Measurements from ENCODE around the gene APOF.

DNA sequence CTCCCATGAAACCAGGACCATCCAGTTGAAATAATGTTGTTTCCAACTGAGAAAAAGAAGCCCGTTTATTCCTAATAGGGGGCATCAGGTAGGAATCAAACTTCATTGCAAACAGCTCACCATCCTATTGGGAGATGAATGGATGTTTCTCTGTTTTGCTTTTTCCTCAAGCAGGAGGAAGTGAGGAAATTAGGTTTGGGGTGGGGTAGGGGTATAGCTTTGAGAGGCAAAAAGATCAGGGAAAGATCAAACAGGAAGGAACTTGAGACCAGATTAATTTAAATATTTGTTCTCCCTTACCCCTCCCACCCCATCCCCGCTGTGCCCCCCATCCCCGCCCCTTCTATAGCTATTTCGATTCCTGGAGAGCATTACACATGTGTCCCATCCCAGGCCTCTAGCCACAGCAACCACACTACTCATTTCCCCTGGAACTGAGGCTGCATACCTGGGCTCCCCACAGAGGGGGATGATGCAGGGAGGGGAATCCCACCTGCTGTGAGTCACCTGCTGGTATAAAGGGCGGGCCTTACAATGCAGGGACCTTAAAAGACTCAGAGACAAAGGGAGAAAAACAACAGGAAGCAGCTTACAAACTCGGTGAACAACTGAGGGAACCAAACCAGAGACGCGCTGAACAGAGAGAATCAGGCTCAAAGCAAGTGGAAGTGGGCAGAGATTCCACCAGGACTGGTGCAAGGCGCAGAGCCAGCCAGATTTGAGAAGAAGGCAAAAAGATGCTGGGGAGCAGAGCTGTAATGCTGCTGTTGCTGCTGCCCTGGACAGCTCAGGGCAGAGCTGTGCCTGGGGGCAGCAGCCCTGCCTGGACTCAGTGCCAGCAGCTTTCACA, 24.1 kb downstream of the APOF start, which contains the start of gene IL23A:
- TF ChIP-seq POLR2A (IDR thresholded peaks at IDR 0.05) (no peak), EP300 (IDR thresholded peaks at IDR 0.05) (no peak), POLR2AphosphoS5 (IDR thresholded peaks at IDR 0.05) (no peak)
- TF ChIP-seq, protein P1, sequence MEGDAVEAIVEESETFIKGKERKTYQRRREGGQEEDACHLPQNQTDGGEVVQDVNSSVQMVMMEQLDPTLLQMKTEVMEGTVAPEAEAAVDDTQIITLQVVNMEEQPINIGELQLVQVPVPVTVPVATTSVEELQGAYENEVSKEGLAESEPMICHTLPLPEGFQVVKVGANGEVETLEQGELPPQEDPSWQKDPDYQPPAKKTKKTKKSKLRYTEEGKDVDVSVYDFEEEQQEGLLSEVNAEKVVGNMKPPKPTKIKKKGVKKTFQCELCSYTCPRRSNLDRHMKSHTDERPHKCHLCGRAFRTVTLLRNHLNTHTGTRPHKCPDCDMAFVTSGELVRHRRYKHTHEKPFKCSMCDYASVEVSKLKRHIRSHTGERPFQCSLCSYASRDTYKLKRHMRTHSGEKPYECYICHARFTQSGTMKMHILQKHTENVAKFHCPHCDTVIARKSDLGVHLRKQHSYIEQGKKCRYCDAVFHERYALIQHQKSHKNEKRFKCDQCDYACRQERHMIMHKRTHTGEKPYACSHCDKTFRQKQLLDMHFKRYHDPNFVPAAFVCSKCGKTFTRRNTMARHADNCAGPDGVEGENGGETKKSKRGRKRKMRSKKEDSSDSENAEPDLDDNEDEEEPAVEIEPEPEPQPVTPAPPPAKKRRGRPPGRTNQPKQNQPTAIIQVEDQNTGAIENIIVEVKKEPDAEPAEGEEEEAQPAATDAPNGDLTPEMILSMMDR (IDR thresholded peaks at IDR 0.05), result no peak

Measured in suprapubic skin (tissue), 4 donors.